ENCODE data around the gene GBP1.

DNA sequence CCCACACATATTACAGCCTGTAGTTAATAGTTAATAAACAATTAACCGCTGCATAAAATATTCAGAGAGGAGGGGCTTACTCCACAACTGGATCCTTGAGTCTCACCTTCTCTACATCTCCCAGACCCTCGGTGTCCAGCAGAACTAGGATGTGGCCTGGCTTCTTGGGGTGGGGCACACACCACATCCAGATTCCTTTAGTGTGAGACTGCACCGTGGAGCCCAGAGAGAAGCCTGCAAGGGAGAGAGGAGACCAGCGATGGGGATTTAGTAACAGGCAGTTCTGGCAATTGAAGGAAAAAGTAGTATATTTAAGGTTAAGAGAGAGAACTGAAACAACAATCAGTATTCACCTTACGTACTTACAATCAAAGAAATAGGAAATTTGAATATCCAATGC, 4.9 kb downstream of the GBP1 start:
- TF ChIP-seq, protein P1, sequence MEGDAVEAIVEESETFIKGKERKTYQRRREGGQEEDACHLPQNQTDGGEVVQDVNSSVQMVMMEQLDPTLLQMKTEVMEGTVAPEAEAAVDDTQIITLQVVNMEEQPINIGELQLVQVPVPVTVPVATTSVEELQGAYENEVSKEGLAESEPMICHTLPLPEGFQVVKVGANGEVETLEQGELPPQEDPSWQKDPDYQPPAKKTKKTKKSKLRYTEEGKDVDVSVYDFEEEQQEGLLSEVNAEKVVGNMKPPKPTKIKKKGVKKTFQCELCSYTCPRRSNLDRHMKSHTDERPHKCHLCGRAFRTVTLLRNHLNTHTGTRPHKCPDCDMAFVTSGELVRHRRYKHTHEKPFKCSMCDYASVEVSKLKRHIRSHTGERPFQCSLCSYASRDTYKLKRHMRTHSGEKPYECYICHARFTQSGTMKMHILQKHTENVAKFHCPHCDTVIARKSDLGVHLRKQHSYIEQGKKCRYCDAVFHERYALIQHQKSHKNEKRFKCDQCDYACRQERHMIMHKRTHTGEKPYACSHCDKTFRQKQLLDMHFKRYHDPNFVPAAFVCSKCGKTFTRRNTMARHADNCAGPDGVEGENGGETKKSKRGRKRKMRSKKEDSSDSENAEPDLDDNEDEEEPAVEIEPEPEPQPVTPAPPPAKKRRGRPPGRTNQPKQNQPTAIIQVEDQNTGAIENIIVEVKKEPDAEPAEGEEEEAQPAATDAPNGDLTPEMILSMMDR (IDR thresholded peaks at IDR 0.05; ENCODE audit: insufficient read depth, low read depth, low read length): no peak
- TF ChIP-seq EZH2 (IDR thresholded peaks at IDR 0.05; ENCODE audit: insufficient read depth, low read length): no peak

All from astrocyte (in vitro differentiated cells and primary cell).